Ishikawa (cell line): ENCODE data around the gene IZUMO1.

Source experiments
- CEBPB ChIP-seq: IDR thresholded peaks from 2 replicates; pipeline ENCODE4 v1.6.1; 2012
- CREB1 ChIP-seq: IDR thresholded peaks from 2 replicates; pipeline ENCODE4 v1.6.1; 2012; ENCODE audit warnings: low read depth
- EP300 ChIP-seq: IDR thresholded peaks from 2 replicates; pipeline ENCODE4 v1.6.1; 2012; ENCODE audit warnings: borderline replicate concordance
- FOXM1 ChIP-seq: IDR thresholded peaks from 2 replicates; pipeline ENCODE4 v1.6.1; 2012; ENCODE audit warnings: low read depth, borderline replicate concordance
- TAF1 ChIP-seq: IDR thresholded peaks from 2 replicates; pipeline ENCODE4 v1.6.1; 2012; ENCODE audit warnings: low read depth, mild to moderate bottlenecking
- TCF12 ChIP-seq: IDR thresholded peaks from 2 replicates; pipeline ENCODE4 v1.6.1; 2012; ENCODE audit warnings: low read depth
- YY1 ChIP-seq: IDR thresholded peaks from 2 replicates; pipeline ENCODE4 v1.6.1; 2012; ENCODE audit warnings: low read depth
- ZBTB7A ChIP-seq: IDR thresholded peaks from 2 replicates; pipeline ENCODE4 v1.6.1; 2012; ENCODE audit warnings: low read depth
- TF ChIP-seq, protein P1 (sequence below): IDR thresholded peaks from 2 replicates; pipeline ENCODE4 v1.6.1; 2012; ENCODE audit warnings: low read depth, mild to moderate bottlenecking

DNA sequence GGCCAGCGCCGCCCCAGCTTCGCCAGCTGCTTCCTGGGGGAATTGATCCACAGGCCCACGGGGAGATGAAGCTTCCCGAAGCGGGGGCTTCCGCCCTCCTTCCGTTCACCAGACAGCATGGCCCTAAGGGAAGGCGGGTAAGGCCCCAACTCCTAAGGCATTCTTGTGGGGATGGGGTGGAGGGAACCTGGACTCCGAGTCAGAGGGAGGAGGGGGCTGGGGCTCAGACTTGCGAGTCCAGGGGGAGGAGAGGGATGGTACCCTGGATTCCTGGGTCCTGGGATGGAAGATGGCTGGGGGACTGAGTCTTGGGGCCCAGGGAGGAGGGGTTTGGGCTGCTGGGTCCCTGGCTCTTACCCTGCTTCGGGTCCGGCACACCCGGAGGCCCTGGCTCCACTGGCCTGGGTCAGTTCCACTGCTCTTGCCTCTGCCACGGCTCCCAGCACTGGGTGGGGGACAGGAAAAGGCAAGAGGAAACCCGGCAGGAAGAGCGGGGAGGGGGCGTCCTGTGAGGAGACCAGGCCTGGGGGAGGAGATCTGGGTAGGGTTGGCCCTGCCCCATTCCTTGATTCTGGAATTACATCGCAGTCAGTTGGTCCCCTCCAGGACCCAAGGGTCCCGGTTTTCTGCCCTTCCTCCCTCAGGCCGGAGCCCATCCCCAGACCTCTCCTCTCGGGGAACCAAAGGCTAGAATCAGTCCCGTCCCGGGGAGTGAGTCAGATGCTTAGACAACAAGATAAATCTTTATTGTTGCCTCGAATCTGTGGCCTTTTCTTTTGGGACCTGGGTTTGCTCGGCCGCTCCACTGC is 6.3 kb downstream of the IZUMO1 start, which contains the start of gene RASIP1:
- TF ChIP-seq, protein P1, sequence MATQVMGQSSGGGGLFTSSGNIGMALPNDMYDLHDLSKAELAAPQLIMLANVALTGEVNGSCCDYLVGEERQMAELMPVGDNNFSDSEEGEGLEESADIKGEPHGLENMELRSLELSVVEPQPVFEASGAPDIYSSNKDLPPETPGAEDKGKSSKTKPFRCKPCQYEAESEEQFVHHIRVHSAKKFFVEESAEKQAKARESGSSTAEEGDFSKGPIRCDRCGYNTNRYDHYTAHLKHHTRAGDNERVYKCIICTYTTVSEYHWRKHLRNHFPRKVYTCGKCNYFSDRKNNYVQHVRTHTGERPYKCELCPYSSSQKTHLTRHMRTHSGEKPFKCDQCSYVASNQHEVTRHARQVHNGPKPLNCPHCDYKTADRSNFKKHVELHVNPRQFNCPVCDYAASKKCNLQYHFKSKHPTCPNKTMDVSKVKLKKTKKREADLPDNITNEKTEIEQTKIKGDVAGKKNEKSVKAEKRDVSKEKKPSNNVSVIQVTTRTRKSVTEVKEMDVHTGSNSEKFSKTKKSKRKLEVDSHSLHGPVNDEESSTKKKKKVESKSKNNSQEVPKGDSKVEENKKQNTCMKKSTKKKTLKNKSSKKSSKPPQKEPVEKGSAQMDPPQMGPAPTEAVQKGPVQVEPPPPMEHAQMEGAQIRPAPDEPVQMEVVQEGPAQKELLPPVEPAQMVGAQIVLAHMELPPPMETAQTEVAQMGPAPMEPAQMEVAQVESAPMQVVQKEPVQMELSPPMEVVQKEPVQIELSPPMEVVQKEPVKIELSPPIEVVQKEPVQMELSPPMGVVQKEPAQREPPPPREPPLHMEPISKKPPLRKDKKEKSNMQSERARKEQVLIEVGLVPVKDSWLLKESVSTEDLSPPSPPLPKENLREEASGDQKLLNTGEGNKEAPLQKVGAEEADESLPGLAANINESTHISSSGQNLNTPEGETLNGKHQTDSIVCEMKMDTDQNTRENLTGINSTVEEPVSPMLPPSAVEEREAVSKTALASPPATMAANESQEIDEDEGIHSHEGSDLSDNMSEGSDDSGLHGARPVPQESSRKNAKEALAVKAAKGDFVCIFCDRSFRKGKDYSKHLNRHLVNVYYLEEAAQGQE, result no peak
- TF ChIP-seq EP300, result no peak
- no peak for TF ChIP-seq CEBPB
- TF ChIP-seq TCF12, result no peak
- TF ChIP-seq ZBTB7A, result no peak
- no peak for TF ChIP-seq CREB1
- no peak for TF ChIP-seq YY1
- TF ChIP-seq TAF1, result no peak
- TF ChIP-seq FOXM1, result no peak
